ENCODE results near the gene POLA2. TPM values are rescaled to one million over a fixed set of nuclear protein-coding genes. Genes with fewer than 3 reads are reported as not detected.
A peak's percentile ranks its signal among the peaks of the same experiment; 100 is the strongest.

The POLA2 gene
- total RNA-seq, 1 experiment from 2014 or later: 25.3 TPM

- no peak for TF ChIP-seq CTCF (IDR thresholded peaks at IDR 0.05; ENCODE audit: insufficient read depth in 1 of 2, low read depth in 1 of 2, low read length in 1 of 2, severe bottlenecking in 1 of 2, unreplicated experiment in 1 of 2)
- H3K27ac Mint-ChIP-seq (ENCODE audit: unreplicated experiment): peak overlapping the region; percentile 21
- H3K4me3 Mint-ChIP-seq (ENCODE audit: unreplicated experiment): no peak overlapping the region
- H3K27me3 Mint-ChIP-seq (ENCODE audit: insufficient read depth, unreplicated experiment): no peaks in the 10 kb centered on the region
- ChIA-PET POLR2A (interaction anchor here (0.6 to 2.0 kb wide), 3 partner anchors 20 to 83 kb away, joined by 3 to 15 read pairs (median 3); no protein-coding TSS in a partner anchor), CTCF (interaction anchor here (1.2 to 1.9 kb wide), 3 partner anchors 11 to 20 kb away, joined by 3 to 23 read pairs (median 4); partner anchors contain the start of gene CDC42EP2)
- H3K4me3 ChIP-seq (ENCODE audit: low read depth, low read length): no peak overlapping the region
- no peaks in the 10 kb centered on the region for H3K9me3 ChIP-seq
- BruUV-seq (replicated peaks): no TSS peak
- no peaks in the 10 kb centered on the region for H3K9me3 Mint-ChIP-seq (ENCODE audit: unreplicated experiment)
- intact Hi-C loops (cut with micrococcal nuclease; ENCODE audit: unreplicated experiment): no loop called here
- H3K36me3 Mint-ChIP-seq (ENCODE audit: insufficient read depth, unreplicated experiment): peaks cover 61% of the 10 kb centered on the region
- H3K36me3 ChIP-seq (ENCODE audit: control insufficient read depth, insufficient read depth, low read length): peaks cover 5% of the 10 kb centered on the region
- no peak for DNase-seq
- no peaks in the 10 kb centered on the region for H3K27me3 ChIP-seq (replicated peaks; ENCODE audit: control insufficient read depth, insufficient read depth, low read length)
- H3K4me1 Mint-ChIP-seq (ENCODE audit: low read depth, unreplicated experiment): peaks cover 53% of the 10 kb centered on the region
- H3K4me1 ChIP-seq: peaks cover 62% of the 10 kb centered on the region
These were observed 33.2 kb downstream of the POLA2 start for GRCh38 chr11:65295001-65295400.

- ChIA-PET CTCF (interaction anchor here (1.0 to 1.9 kb wide), 3 partner anchors 9 to 20 kb away, joined by 3 to 23 read pairs (median 4); partner anchors contain the start of gene CDC42EP2), POLR2A (interaction anchor here (0.6 to 2.0 kb wide), 3 partner anchors 17 to 20 kb away, joined by 3 to 15 read pairs (median 3); partner anchors contain the start of gene CDC42EP2)
- Histone ChIP-seq H3K27me3 (replicated peaks; ENCODE audit: control insufficient read depth, insufficient read depth, low read length) (no peaks in the 10 kb centered on the region), H3K4me1 (peaks cover 61% of the 10 kb centered on the region), H3K4me3 (ENCODE audit: low read depth, low read length) (no peak overlapping the region), H3K36me3 (ENCODE audit: control insufficient read depth, insufficient read depth, low read length) (peaks cover 5% of the 10 kb centered on the region), H3K9me3 (no peaks in the 10 kb centered on the region)
- Mint-ChIP-seq H3K9me3 (ENCODE audit: unreplicated experiment) (no peaks in the 10 kb centered on the region), H3K4me3 (ENCODE audit: unreplicated experiment) (no peak overlapping the region), H3K36me3 (ENCODE audit: insufficient read depth, unreplicated experiment) (peaks cover 54% of the 10 kb centered on the region), H3K4me1 (ENCODE audit: low read depth, unreplicated experiment) (peaks cover 49% of the 10 kb centered on the region), H3K27ac (ENCODE audit: unreplicated experiment) (peak overlapping the region; percentile 21), H3K27me3 (ENCODE audit: insufficient read depth, unreplicated experiment) (no peaks in the 10 kb centered on the region)
- no TSS peak for BruUV-seq (replicated peaks)
- intact Hi-C loops (cut with micrococcal nuclease; ENCODE audit: unreplicated experiment): no loop called here
- no peak for DNase-seq
- no peak for TF ChIP-seq CTCF (IDR thresholded peaks at IDR 0.05; ENCODE audit: insufficient read depth in 1 of 2, low read depth in 1 of 2, low read length in 1 of 2, severe bottlenecking in 1 of 2, unreplicated experiment in 1 of 2)
These were observed 34.0 kb downstream of the POLA2 start for GRCh38 chr11:65295571-65296341.

GRCh38 chr11:65297026-65297672 lies 35.4 kb downstream of the POLA2 start:
- POLR2A ChIA-PET: interaction anchor here (2.0 kb wide), 1 partner anchor 22 kb away, joined by 15 read pairs; no protein-coding TSS in a partner anchor
- intact Hi-C loops (cut with micrococcal nuclease; ENCODE audit: unreplicated experiment): no loop called here
- CTCF ChIA-PET: interaction anchor here (1.0 to 1.9 kb wide), 3 partner anchors 8 to 22 kb away, joined by 3 to 7 read pairs (median 4); partner anchors contain the start of gene CDC42EP2
- Mint-ChIP-seq H3K9me3 (ENCODE audit: unreplicated experiment) (no peaks in the 10 kb centered on the region), H3K4me1 (ENCODE audit: low read depth, unreplicated experiment) (peaks cover 46% of the 10 kb centered on the region), H3K4me3 (ENCODE audit: unreplicated experiment) (no peak overlapping the region), H3K36me3 (ENCODE audit: insufficient read depth, unreplicated experiment) (peaks cover 47% of the 10 kb centered on the region), H3K27me3 (ENCODE audit: insufficient read depth, unreplicated experiment) (no peaks in the 10 kb centered on the region), H3K27ac (ENCODE audit: unreplicated experiment) (no peak overlapping the region)
- H3K4me1 ChIP-seq: peaks cover 62% of the 10 kb centered on the region
- no TSS peak for BruUV-seq (replicated peaks)
- H3K36me3 ChIP-seq (ENCODE audit: control insufficient read depth, insufficient read depth, low read length): peaks cover 5% of the 10 kb centered on the region
- no peak for DNase-seq
- TF ChIP-seq CTCF (IDR thresholded peaks at IDR 0.05; ENCODE audit: insufficient read depth in 1 of 2, low read depth in 1 of 2, low read length in 1 of 2, severe bottlenecking in 1 of 2, unreplicated experiment in 1 of 2): no peak
- H3K27me3 ChIP-seq (replicated peaks; ENCODE audit: control insufficient read depth, insufficient read depth, low read length): no peaks in the 10 kb centered on the region
- no peaks in the 10 kb centered on the region for H3K9me3 ChIP-seq
- no peak overlapping the region for H3K4me3 ChIP-seq (ENCODE audit: low read depth, low read length)
